Measurements from ENCODE around the gene FCRL3. TPM values are rescaled to one million over a fixed set of nuclear protein-coding genes. Genes with fewer than 3 reads are reported as not detected.

FCRL3 gene
- total and polyA plus RNA-seq, 2 of the 13 experiments (the other 11 are each of a cell fraction or from before 2014, with no cell fraction given): not detected

DNA sequence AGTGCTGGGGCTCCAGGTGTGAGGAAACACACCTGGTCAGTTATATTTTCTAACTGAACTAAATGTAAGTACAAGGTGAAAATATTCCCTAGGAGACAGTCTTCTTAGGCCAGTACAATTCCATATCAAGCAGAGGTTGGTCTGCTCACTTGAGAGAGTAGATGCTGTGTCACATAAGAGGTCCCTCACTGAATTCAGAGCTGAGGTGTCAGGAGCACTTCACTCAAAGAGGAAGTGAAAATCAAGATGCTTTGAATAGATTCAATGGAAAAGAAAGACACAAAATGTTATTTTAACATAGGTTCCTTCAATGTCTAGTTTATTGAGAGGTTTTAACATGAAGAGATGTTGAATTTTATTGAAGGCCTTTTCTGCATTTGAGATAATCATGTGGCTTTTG, 4.3 kb upstream of the FCRL3 start (continued):
- TF ChIP-seq, protein P1, sequence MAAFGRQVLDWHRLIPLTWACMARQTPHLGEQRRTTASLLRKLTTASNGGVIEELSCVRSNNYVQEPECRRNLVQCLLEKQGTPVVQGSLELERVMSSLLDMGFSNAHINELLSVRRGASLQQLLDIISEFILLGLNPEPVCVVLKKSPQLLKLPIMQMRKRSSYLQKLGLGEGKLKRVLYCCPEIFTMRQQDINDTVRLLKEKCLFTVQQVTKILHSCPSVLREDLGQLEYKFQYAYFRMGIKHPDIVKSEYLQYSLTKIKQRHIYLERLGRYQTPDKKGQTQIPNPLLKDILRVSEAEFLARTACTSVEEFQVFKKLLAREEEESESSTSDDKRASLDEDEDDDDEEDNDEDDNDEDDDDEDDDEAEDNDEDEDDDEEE (CRISPR knock-in tag; IDR thresholded peaks at IDR 0.05): no peak
- TF ChIP-seq, protein P2, sequence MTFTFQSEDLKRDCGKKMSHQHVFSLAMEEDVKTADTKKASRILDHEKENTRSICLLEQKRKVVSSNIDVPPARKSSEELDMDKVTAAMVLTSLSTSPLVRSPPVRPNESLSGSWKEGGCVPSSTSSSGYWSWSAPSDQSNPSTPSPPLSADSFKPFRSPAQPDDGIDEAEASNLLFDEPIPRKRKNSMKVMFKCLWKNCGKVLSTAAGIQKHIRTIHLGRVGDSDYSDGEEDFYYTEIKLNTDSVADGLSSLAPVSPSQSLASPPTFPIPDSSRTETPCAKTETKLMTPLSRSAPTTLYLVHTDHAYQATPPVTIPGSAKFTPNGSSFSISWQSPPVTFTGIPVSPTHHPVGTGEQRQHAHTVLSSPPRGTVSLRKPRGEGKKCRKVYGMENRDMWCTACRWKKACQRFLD (CRISPR knock-in tag; IDR thresholded peaks at IDR 0.05; ENCODE audit: borderline replicate concordance): no peak
- TF ChIP-seq ZNF230 (CRISPR knock-in tag; IDR thresholded peaks at IDR 0.05): no peak
- TF ChIP-seq, protein P3, sequence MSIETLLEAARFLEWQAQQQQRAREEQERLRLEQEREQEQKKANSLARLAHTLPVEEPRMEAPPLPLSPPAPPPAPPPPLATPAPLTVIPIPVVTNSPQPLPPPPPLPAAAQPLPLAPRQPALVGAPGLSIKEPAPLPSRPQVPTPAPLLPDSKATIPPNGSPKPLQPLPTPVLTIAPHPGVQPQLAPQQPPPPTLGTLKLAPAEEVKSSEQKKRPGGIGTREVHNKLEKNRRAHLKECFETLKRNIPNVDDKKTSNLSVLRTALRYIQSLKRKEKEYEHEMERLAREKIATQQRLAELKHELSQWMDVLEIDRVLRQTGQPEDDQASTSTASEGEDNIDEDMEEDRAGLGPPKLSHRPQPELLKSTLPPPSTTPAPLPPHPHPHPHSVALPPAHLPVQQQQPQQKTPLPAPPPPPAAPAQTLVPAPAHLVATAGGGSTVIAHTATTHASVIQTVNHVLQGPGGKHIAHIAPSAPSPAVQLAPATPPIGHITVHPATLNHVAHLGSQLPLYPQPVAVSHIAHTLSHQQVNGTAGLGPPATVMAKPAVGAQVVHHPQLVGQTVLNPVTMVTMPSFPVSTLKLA (IDR thresholded peaks at IDR 0.05): no peak
- no peak for TF ChIP-seq ZNF557 (CRISPR knock-in tag; IDR thresholded peaks at IDR 0.05)
- TF ChIP-seq ZNF775 (CRISPR knock-in tag; IDR thresholded peaks at IDR 0.05; ENCODE audit: borderline replicate concordance): no peak
- no peak for TF ChIP-seq SMC3 (IDR thresholded peaks at IDR 0.05; ENCODE audit: low read length)
- no peak for TF ChIP-seq PAX8 (CRISPR knock-in tag; IDR thresholded peaks at IDR 0.05; ENCODE audit: borderline replicate concordance)
- TF ChIP-seq ZNF468 (CRISPR knock-in tag; IDR thresholded peaks at IDR 0.05): no peak

DNA sequence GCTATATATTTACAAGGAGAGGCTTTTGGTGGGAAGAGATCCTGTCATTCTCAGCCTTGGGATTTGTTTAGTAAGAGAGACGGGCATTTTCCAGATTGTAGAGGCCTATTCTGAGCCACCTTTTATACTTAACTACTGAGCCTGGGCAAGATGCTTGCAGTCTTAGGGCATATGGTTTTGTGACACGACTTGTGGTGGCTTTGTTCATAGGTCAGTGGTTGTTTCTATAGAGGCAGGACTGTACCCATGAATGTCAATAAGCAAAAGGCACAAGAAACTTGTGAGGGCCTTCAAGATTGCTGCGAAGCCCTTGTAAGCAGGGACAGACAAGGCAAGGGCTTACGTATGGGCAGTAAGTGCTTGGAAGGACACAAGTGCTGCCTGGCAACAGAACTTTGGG, 3.4 kb upstream of the FCRL3 start:
- POLR2A ChIA-PET: no interaction called here
- H4K20me1 ChIP-seq (ENCODE audit: insufficient read depth, low read length): no peaks in the 10 kb centered on the region
- in situ Hi-C loops (cut with HindIII; ENCODE audit: extremely low pct_ligation_motif_present, low pct_unique_long_range_greater_than_20kb) (no loop called here), intact Hi-C loops (cut with micrococcal nuclease; ENCODE audit: unreplicated experiment) (no loop called here)
- FAIRE-seq: no peak
- CTCF ChIA-PET (ENCODE audit: low intra/inter-chr PET ratio, low total read pairs): no interaction called here
- TF ChIP-seq ZFYVE20 (CRISPR knock-in tag; IDR thresholded peaks at IDR 0.05; ENCODE audit: borderline replicate concordance, low read depth) (no peak), ZNF350 (CRISPR knock-in tag; IDR thresholded peaks at IDR 0.05; ENCODE audit: borderline replicate concordance, low read depth) (no peak), MAFF (IDR thresholded peaks at IDR 0.05; ENCODE audit: low read depth, low read length) (no peak)
- no peaks in the 10 kb centered on the region for H3K79me2 ChIP-seq (ENCODE audit: insufficient read depth, low read length)
- H3K27ac ChIP-seq (ENCODE audit: extremely low read length, insufficient read depth, low read length): no peak overlapping the region
- no peak for ATAC-seq
- H3K36me3 ChIP-seq (replicated peaks in 1 of 2; ENCODE audit: control insufficient read depth in 1 of 2, insufficient read depth in 2 of 2, low read length in 2 of 2): no peaks in the 10 kb centered on the region
- 16% methylated on average over 4 of the region's 4 CpGs for WGBS (ENCODE audit: low lambda C conversion rate)
- no peak for DNase-seq (ENCODE audit: low spot score)
- no peak overlapping the region for H3K9ac ChIP-seq (ENCODE audit: insufficient read depth, low read depth, low read length)
- no peaks in the 10 kb centered on the region for H3K9me3 ChIP-seq (ENCODE audit: low read length)
- H3K27me3 ChIP-seq (ENCODE audit: control insufficient read depth in 1 of 2, insufficient read depth in 2 of 2, low read length in 2 of 2): 0 out of 5 replicates have a peak, but pooled peaks cover 0 to 1% of the 10 kb centered on the region in 2 experiments
- no peaks in the 10 kb centered on the region for H3K4me1 ChIP-seq (ENCODE audit: insufficient read depth, low read length)
- H3K4me3 ChIP-seq (replicated peaks in 1 of 3; ENCODE audit: insufficient read depth in 1 of 3, low read depth in 2 of 3, low read length in 3 of 3): no peak overlapping the region
- no peak overlapping the region for H2AFZ ChIP-seq (ENCODE audit: low read length)
- H3K4me2 ChIP-seq (ENCODE audit: low read depth, low read length): no peak overlapping the region
- BruUV-seq (replicated peaks): no TSS peak

All from HepG2 (cell line).